ENCODE results near the gene WWOX.

The WWOX gene

DNA sequence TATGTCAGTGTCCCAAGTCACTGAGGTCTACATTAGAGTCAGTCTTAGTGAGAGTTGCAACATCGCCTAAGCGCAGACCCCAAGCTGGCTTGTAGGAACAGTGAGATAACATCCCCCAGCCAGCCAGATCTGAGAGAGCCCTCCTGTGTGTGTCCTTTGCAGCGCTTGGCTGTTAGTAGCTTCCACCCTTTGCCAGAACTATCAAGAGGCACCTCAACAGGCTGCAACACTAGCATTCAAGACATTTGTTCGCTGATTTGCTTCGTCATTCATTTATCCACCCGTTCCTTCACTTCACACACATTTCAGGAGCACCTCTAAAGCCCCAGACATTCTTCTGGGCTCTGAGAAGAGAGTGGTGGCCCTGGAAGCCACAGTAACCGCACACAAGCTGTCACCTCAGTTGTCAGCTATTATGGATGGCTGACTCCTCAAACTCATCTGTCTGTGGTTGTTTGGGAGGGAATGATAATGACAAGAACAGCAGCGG lies 289.6 kb downstream of the WWOX start:
- no peak for DNase-seq (ENCODE audit: low read depth in 2 of 2, low spot score in 1 of 2)

DNA sequence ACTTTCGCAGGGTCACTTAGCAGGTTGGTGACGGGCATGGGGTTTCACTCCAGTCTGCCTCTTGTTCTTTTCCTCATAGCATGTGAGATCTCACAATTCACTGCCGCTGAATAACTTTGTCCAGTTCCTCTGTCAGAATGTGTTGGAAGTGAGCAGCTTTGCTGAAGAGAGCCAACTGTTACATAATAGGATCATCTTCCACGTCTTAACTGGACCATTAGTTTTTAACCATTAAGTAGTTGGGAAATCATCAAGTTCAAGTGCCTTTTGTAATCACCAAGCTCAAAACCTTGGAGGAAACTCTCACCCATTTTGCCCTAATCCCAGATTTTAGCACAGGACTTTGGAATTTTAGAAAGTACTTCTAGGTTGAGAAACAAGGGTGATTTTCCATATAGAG lies 290.6 kb downstream of the WWOX start:
- DNase-seq (ENCODE audit: low read depth in 2 of 2, low spot score in 1 of 2), result no peak

DNA sequence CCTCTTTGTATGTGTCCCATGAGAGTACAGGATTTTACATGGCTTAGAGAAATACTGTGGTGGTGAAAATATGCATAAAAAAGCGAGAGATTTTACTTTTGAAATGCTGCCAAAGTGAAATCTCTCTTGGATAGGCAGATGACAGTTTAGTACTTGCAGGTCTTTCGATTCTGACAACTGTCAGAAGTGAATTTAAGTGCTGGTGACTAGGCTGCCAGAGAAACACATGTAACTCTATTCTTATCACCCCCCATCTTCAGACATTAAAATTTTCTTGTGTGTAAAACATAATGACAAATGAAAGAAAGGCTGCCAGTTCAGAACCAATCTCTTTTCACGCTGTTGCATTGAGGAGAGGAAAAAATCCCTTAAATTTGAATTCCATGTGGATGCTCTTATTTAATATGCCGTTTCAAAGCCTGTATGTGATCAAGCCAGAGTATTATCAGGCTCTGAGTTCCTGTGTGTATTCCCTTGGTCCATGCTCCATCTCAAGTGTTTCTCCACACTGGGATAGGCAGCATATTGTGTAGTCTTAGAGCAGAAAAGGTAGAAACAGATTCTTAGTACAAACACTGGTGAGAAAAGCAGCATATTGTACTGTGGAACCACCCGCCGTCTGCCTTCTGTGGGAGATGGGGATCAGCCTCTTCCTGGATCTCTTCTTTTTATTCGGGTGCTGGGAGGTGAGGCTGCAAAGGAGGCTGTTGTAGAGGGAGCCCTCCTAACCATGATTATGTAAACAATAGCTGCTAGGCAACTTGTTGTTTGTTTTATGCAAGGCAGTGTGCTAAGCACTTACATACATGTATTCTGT lies 291.3 kb downstream of the WWOX start:
- no peak for DNase-seq (ENCODE audit: low read depth in 2 of 2, low spot score in 1 of 2)

DNA sequence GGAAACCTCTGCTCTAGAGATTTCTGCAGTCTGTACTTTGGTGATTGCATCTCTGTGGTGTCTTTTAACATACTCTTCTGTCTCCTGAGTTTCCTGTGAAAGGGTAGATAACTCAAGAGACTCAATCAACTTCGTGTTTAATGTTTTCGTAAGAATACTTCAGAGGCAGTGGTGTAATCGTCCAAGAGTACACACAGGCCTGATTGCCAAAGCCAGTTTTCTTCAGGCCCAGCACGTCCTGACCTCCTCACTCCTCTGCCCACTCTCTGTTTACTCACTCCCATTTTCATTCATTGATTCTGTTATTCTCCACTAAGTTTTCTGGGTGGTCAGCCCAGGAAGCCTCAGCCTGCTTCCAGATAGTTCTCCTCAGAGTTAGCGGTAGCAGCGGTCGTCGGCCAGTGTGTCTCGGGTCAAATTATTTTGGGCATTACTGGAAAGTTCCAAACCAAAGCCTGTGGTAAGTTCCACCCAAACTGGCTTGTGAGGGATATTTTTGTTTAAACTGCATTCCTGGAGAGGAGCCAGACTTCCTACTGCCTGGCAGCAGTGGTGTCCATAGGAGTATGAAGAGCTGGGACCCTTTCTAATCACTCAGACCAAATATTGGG lies 293.2 kb downstream of the WWOX start:
- DNase-seq (ENCODE audit: low read depth in 2 of 2, low spot score in 1 of 2), result no peak

DNA sequence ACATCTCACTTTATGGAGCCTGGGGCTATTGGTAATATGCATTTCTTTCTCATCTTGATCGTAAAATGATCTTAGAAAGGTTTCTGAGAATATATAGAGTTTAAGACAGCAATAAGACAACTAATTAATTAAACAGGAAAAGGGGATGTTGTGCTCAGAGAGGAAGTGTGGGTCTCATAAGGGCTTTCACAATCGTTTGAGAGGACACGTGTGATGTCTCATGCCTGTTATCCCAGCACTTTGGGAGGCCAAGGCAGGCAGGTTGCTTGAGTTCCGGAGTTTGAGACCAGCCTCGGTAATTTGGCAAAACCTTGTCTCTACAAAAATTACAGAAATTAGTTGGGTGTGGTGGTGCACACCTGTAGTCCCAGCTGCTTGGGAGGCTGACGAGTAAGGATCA lies 295.6 kb downstream of the WWOX start:
- no peak for DNase-seq (ENCODE audit: low read depth in 2 of 2, low spot score in 1 of 2)

DNA sequence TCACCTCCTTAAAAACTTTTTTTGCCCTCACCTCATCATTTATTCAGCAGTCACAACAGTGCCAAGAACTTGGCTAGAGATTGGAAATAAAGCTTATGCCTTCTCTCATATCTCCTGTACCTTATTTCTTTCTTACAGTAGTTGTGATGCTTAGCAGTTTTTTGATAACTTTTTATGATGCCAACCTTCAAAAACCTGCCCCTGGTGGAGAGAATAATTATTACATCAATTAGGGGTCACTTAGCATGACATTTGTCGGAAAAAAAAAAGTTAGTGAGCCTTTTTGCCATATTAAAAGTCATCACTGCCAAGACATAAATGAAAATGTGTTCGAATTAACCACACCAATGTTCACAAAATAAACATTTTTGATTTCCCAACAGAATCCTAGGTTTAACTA lies 296.6 kb downstream of the WWOX start:
- DNase-seq (ENCODE audit: low read depth in 2 of 2, low spot score in 1 of 2), result no peak

DNA sequence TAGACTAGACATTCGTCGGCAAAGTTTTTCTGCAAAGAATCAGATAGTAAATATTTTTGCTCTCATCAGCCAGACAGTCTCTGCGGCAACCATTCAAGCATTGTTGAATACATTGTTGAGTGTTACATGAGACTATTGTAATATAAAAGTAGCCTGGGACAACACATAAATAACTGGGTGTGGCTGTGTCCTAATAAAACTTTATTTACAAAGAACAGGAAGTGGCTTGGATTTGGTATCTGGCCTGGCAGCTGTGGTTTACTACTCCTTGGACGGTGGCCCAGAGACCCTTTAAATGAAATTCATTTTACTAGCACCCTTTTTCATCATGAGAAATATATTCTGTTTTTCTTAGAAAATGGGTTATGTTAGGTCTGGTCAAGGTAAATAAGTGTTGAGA lies 297.2 kb downstream of the WWOX start:
- DNase-seq (ENCODE audit: low read depth in 2 of 2, low spot score in 1 of 2), result no peak

DNA sequence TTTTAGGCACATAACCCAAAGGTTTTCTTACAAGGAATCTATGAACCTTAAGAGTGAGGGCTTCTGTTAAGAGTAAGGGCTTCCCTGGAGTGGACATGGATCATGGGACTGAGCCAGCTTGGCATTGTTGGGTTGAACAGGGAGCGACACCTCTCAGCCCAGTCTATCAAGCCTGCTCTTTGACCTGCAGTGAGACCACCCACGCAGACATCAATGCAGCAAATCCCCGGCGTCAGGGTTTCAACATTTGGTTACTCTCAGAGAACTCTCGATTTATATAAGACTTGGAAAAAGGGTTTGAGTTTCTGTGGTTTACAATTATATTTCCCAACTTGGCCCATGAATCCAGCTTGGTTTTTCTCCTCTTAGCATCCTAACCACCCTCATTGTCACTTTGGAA lies 299.9 kb downstream of the WWOX start:
- DNase-seq (ENCODE audit: low read depth in 2 of 2, low spot score in 1 of 2), result no peak

DNA sequence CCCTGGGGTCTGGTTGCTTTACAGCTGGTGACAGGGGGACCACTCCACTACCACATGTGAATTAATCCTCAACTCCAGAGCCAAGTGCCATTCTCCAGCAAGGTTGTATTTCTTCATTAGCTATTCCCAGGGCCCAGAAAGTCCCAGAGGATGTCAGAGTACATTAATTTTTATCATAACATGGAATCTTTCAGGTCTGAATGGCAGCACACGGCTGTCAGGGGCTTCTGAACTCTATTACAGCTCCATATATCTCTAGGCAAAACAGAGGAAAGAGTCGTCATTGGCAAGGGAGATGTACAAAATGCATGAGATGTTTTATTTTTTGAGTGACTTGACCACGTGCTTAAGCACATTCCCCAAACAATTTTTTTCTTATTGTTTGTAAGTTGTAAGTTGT lies 303.4 kb downstream of the WWOX start:
- no peak for DNase-seq (ENCODE audit: low read depth in 2 of 2, low spot score in 1 of 2)

DNA sequence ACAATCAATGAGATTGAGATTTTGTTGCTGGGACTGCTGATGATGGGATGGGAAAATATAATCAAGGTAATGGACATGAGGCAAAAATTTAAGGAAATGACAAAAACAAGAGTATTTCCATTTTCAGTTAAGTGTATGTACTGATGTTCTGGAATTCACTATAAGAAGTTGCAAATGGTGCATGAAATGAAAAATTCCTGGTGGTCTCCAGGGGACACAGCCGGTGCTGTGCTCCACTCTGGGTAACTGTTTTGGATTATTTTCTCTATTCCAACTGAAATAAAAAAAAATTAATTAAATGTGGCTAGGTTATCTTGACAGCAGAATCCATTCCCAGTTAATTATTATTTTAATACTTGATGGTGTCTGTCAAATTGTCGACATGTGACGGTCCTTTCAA lies 305.6 kb downstream of the WWOX start:
- DNase-seq (ENCODE audit: low read depth in 2 of 2, low spot score in 1 of 2), result no peak

DNA sequence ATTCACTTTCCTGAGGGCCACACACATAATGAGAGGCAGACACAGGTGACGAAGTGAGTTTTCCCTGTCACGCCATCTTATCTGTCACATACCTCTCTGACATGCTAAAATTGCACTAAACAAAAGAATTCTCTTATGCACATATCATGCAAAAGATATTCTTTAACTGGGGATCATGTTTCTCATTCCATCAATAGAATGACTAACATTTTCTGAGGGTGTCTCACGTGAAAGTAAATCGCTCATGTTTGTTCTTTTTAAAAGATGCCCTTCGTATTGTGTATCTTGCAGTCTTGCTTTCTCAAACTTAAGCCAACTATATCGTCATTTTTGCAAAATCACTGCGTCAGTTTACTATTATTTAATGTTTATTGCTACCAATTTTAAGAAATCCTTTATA lies 306.4 kb downstream of the WWOX start:
- no peak for DNase-seq (ENCODE audit: low read depth in 2 of 2, low spot score in 1 of 2)

DNA sequence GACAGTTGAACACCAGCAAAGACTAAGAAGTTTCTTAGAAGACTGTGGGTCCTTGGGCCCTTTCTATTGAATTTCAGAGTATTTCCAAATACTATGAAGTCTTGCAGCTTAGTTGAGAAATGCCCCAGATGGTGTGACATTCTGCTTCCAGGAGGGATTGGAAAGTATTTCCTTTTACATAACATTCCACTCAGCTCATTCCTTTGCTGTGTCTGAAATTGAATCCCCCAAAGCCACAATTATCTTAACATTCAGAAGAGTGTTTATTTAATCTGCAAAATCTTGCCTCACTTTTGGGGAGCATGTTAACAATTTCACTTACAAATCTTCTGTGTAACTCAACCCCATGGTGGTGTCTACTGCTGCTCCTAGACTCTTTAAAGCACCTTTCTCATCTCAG lies 307.7 kb downstream of the WWOX start:
- no peak for DNase-seq (ENCODE audit: low read depth in 2 of 2, low spot score in 1 of 2)

DNA sequence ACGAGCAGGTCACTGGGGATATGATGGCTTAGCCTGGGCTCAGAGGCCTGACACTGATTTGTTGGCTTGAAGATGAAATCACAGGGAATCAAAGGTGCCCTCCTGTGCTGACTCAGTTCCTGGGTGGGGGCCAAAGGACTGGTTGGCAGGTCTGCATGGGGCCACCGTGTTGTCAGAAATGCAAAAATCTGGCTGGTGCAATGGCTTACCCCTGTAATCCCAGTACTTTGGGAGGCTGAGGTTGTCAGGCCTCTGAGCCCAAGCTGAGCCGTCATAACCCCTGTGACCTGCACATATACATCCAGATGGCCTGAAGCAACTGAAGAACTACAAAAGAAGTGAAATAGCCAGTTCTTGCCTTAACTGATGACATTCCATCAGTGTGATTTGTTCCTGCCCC lies 314.2 kb downstream of the WWOX start:
- no peak for DNase-seq (ENCODE audit: low read depth in 2 of 2, low spot score in 1 of 2)

DNA sequence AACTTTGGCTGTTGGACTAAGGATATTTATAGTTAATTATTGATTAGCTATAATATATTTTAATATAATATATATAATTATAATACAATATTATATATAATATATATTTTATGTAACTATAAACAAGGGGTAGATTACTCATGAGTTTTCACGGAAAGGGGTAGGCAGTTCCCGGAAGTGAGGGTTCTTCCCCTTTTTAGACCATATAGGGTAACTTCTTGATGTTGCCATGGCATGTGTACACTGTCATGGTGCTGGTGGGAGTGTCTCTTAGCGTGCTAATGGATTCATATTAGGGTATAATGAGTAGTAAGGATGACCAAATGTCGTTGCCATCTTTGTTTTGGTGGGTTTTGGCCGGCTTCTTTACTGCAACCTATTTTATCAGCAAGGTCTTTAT lies 315.6 kb downstream of the WWOX start:
- DNase-seq (ENCODE audit: low read depth in 2 of 2, low spot score in 1 of 2), result no peak

DNA sequence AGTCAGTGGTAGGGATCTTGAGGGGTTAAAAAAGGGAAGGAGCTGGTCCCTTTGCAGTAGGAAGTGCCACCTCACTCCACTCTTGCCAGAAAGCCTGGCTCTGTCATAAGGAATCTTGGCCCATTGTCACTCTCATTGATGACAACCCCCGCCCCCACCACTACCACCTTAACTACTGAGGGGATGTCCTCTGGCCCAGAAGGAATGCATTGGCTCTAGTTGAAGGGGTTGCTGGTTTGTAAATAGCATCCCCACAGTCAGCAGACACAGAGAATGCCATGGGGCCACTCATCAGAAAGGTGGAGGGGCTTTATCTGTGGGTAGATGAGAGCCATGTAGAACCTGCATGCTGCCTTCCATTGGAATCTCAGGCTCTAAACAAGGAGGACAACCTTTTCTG lies 316.2 kb downstream of the WWOX start:
- no peak for DNase-seq (ENCODE audit: low read depth in 2 of 2, low spot score in 1 of 2)

DNA sequence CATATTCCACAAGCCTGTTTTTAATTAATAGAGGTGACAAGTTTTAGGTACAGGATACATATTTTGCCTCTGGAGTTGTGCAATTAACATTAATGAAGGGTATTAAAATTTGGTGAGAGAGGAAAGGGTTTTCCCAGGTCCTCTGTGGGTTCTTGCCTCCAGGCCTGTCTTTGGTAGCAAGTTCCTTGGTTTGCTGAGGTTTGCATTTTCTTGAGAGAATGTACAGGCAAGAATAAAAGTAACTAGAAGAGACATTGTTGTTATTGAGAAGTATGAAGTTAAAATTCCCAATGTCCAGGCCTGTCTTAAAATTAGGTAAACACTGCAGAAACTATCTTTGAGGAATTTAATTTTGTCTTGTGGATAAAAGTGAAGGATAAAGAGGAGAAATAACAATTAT lies 316.9 kb downstream of the WWOX start:
- DNase-seq (ENCODE audit: low read depth in 2 of 2, low spot score in 1 of 2), result no peak

DNA sequence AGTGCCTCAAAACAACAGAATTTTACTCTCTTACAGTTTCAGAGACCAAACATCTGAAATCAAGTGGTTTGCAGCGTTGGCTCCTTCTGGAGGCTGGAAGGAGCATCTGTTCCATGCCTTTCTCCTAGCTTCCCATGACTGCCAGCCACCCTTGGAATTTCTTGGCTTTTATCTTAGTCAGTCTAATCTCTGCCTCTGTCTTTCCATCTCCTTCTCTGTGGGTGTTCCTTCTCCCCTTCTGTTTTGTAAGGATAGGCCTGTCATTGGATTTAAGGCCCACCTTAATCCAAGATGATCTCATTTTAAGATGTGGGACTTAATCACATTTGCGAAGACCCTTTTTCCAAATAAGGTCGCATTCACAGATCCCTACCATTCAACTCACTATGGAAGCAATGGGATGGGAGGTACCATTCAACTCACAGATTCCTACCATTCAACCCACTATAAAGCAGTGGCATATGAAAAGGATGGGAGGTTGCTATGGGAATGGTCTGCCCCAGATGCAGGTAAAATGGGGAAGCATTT lies 321.8 kb downstream of the WWOX start:
- DNase-seq (ENCODE audit: low read depth in 2 of 2, low spot score in 1 of 2), result no peak

DNA sequence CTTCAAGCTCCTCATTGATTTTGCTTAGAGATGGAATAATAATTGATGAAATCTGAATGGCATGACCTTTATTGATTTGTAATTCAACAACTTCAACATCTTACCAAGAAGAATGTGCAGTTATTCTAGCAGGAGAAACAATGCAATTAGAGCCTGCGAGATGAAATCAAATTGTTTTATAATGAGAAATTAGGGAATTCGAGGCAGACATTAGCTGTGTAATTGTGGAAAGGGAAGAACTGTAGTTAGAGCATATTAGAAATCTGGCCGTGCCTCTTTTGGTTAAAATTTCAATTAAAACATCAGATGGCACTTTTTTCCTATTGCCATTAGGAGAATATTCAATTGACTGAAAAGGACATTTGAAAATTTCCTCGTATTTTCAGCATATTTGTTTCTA lies 325.8 kb downstream of the WWOX start:
- no peak for DNase-seq (ENCODE audit: low read depth in 2 of 2, low spot score in 1 of 2)

DNA sequence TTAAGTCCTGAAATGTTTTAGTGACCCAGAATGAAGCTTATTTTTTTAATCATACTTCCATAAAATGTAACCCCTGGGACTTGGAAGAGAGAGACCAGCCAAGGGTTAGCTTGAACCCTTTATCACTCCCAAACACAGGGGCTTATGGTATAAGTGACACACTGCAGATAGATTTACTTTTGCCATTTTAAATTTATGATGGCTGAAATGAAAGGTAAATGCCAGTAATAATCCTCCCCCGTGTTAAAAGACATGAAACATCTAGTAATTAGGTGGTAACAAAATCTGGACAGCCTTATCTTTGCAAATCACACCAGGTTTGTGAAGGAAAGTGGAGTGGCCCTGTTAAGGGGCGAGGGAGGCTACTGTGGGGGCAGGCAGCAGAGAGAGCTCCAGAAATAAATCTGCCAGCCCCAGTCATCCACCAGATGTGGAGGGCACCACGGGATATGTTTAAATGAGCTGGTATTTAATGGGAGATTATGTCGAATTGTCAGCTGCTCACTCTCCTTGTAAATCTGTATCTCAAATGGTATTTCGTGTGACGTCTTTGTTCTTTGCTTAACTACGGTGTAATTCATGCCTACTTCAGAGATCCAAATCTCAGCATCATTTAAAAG lies 326.5 kb downstream of the WWOX start:
- no peak for DNase-seq (ENCODE audit: low read depth in 2 of 2, low spot score in 1 of 2)

DNA sequence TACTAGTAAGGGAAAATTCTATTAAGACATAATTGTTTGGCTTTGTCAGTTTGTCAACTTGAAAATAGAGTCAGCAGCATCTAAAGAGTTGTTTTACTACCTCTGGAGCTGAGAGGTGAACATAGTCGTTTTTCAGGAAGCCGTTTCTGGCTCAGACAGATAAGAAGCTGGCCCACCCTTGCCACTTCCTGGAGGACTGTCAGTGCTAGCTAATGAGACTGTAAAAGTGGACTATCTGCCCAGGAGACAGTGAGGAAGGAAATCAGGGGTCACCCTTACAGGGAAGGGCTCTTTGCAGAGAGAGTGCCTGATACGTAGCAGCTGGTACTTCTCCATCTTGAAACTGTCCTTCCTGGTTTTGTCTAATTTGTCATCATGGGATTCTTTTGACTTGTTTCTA lies 328.7 kb downstream of the WWOX start:
- DNase-seq (ENCODE audit: low read depth in 2 of 2, low spot score in 1 of 2), result no peak

DNA sequence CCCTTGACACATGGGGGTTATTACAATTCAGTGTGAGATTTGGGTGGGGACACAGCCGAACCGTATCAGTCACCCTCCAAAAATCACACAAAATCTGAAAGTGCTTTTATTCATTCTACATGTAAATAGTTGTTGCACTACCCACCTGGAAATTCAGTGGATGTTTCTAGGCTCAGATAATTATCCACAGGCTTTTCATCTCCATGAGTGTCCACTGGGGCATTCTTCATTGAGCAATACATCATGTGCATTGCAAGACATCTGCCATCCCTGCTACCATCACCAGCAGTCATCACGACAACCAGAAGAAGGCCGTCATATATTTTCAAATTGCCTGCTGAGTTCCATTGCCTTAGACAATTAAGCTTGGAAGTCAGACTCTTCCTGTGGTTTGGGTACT lies 330.8 kb downstream of the WWOX start:
- no peak for DNase-seq (ENCODE audit: low read depth in 2 of 2, low spot score in 1 of 2)

DNA sequence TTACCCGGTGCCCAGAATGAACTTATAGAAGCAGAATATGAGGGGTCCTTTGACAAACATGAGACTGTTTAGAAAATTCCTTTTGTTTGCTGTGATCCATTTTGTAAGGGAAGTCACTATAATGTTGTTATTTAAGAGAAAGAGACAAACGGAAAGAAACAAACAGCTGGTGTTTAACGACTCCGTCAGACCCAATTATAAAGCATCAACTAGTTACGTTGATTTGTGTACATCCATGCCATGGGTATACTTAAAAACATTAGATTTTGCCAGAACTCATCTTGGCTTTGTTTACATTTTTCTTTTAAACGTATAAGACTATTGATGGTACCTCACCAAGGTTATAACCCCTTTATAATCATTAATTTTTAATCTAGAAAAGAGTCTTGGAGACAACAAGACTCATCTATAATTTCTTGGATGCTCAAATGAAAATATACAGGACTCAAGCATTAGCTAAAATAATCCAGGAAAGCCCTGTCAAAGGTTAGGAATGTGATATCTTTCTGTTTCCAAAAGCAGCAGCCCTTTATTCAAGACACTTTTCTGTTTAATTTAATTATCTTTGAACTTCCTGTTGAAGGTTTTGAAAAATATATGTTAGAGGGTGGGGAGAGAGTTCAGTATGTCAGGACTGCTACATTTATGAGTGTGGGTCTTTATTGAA lies 331.7 kb downstream of the WWOX start:
- no peak for DNase-seq (ENCODE audit: low read depth in 2 of 2, low spot score in 1 of 2)
